Activated naive CD4-positive, alpha-beta T cell treated with anti-CD3 and anti-CD28 coated beads, Interleukin-2, amount 10 ng/mL, durations not matched to agents 7 days and 5 days (primary cell): ENCODE results near the gene CLDN20.

Source experiments
- CTCF ChIA-PET: fragments of 350-600 bp; sonication (Branson Sonifier 250); formaldehyde crosslinking; loops from one replicate; lab custom pipeline; 2021; ENCODE audit warnings: antibody characterized with exemption; lab: Charles Lee
- DNase-seq: peaks from one replicate; pipeline ENCODE4 v3.0.0-alpha.2; 2020
- H3K27ac Mint-ChIP-seq: one replicate; pipeline ENCODE4 v1.8.0; 2021; ENCODE audit warnings: mild to moderate bottlenecking, moderate library complexity, mixed read lengths
- H3K27me3 Mint-ChIP-seq: one replicate; pipeline ENCODE4 v1.8.0; 2021; ENCODE audit warnings: mild to moderate bottlenecking, mixed read lengths
- H3K36me3 Mint-ChIP-seq: one replicate; pipeline ENCODE4 v1.8.0; 2021; ENCODE audit warnings: mixed read lengths
- H3K4me1 Mint-ChIP-seq: one replicate; pipeline ENCODE4 v1.8.0; 2021; ENCODE audit warnings: mixed read lengths
- H3K4me3 Mint-ChIP-seq: one replicate; pipeline ENCODE4 v1.8.0; 2021; ENCODE audit warnings: mild to moderate bottlenecking, moderate library complexity, mixed read lengths
- H3K9me3 Mint-ChIP-seq: one replicate; pipeline ENCODE4 v1.8.0; 2021; ENCODE audit warnings: mixed read lengths

Gene CLDN20

GRCh38 chr6:155314092-155314772 lies 50.4 kb downstream of the CLDN20 start, which contains the start of gene TFB1M:
TSS of gene TFB1M (minus strand) at chr6:155314484. CDS start at chr6:155314428, 56 bp downstream.
- H3K9me3 Mint-ChIP-seq, result no peaks in the 10 kb centered on the region
- H3K36me3 Mint-ChIP-seq, result peaks cover 30% of the 10 kb centered on the region
- DNase-seq, result peak; percentile 99
- peak within 1 kb of the TSS; percentile 98 for H3K4me3 Mint-ChIP-seq
- H3K27ac Mint-ChIP-seq, result peak within 1 kb of the TSS; percentile 95
- CTCF ChIA-PET, result interaction anchor here (0.8 to 5.1 kb wide), 5 partner anchors 64 to 446 kb away, joined by 3 to 51 read pairs (median 3); no protein-coding TSS in a partner anchor
- peaks cover 43% of the 10 kb centered on the region for H3K4me1 Mint-ChIP-seq
- no peaks in the 10 kb centered on the region for H3K27me3 Mint-ChIP-seq

GRCh38 chr6:155314773-155315515 lies 51.1 kb downstream of the CLDN20 start:
- H3K27me3 Mint-ChIP-seq, result peaks cover 5% of the 10 kb centered on the region
- H3K4me3 Mint-ChIP-seq, result peak overlapping the region; percentile 98
- peaks cover 27% of the 10 kb centered on the region for H3K36me3 Mint-ChIP-seq
- H3K27ac Mint-ChIP-seq, result peak overlapping the region; percentile 95
- H3K9me3 Mint-ChIP-seq, result no peaks in the 10 kb centered on the region
- DNase-seq, result peak; percentile 65
- peaks cover 45% of the 10 kb centered on the region for H3K4me1 Mint-ChIP-seq
- CTCF ChIA-PET, result interaction anchor here (0.8 to 5.1 kb wide), 9 partner anchors 19 to 639 kb away, joined by 3 to 51 read pairs (median 4); no protein-coding TSS in a partner anchor

GRCh38 chr6:155315516-155315871 lies 51.7 kb downstream of the CLDN20 start:
- peaks cover 24% of the 10 kb centered on the region for H3K36me3 Mint-ChIP-seq
- peak overlapping the region; percentile 95 for H3K27ac Mint-ChIP-seq
- peaks cover 7% of the 10 kb centered on the region for H3K27me3 Mint-ChIP-seq
- peaks cover 43% of the 10 kb centered on the region for H3K4me1 Mint-ChIP-seq
- DNase-seq, result no peak
- CTCF ChIA-PET, result interaction anchor here (0.8 to 5.1 kb wide), 9 partner anchors 19 to 640 kb away, joined by 3 to 51 read pairs (median 4); no protein-coding TSS in a partner anchor
- no peaks in the 10 kb centered on the region for H3K9me3 Mint-ChIP-seq
- H3K4me3 Mint-ChIP-seq, result peak overlapping the region; percentile 98

- Mint-ChIP-seq H3K27ac (no peak overlapping the region), H3K36me3 (peaks cover 18% of the 10 kb centered on the region), H3K4me1 (peaks cover 39% of the 10 kb centered on the region), H3K9me3 (no peaks in the 10 kb centered on the region), H3K4me3 (no peak overlapping the region), H3K27me3 (peaks cover 7% of the 10 kb centered on the region)
- no peak for DNase-seq
- CTCF ChIA-PET, result interaction anchor here (1.2 to 5.1 kb wide), 6 partner anchors 9 to 388 kb away, joined by 4 to 51 read pairs (median 6); no protein-coding TSS in a partner anchor
Observed at GRCh38 chr6:155316419-155316818, 52.6 kb downstream of the CLDN20 start.

- Mint-ChIP-seq H3K27me3 (peaks cover 7% of the 10 kb centered on the region), H3K4me3 (no peak overlapping the region), H3K9me3 (no peaks in the 10 kb centered on the region), H3K4me1 (peaks cover 33% of the 10 kb centered on the region), H3K36me3 (peaks cover 12% of the 10 kb centered on the region), H3K27ac (no peak overlapping the region)
- CTCF ChIA-PET, result interaction anchor here (0.6 to 5.1 kb wide), 10 partner anchors 10 to 389 kb away, joined by 3 to 51 read pairs (median 4); no protein-coding TSS in a partner anchor
- no peak for DNase-seq
Observed at GRCh38 chr6:155317186-155317585, 53.4 kb downstream of the CLDN20 start.

- CTCF ChIA-PET, result interaction anchor here (0.9 to 1.0 kb wide), 2 partner anchors 12 to 142 kb away, joined by 3 to 5 read pairs; no protein-coding TSS in a partner anchor
- Mint-ChIP-seq H3K4me1 (peaks cover 18% of the 10 kb centered on the region), H3K9me3 (no peaks in the 10 kb centered on the region), H3K4me3 (no peak overlapping the region), H3K36me3 (no peaks in the 10 kb centered on the region), H3K27me3 (peaks cover 7% of the 10 kb centered on the region), H3K27ac (no peak overlapping the region)
- DNase-seq, result no peak
Observed at GRCh38 chr6:155319902-155320301, 56.1 kb downstream of the CLDN20 start.

- CTCF ChIA-PET, result no interaction called here
- Mint-ChIP-seq H3K4me3 (no peak overlapping the region), H3K27ac (no peak overlapping the region), H3K36me3 (no peaks in the 10 kb centered on the region), H3K4me1 (peaks cover 22% of the 10 kb centered on the region), H3K27me3 (peaks cover 7% of the 10 kb centered on the region), H3K9me3 (no peaks in the 10 kb centered on the region)
- no peak for DNase-seq
Observed at GRCh38 chr6:155324172-155324571, 60.4 kb downstream of the CLDN20 start.

- Mint-ChIP-seq H3K36me3 (no peaks in the 10 kb centered on the region), H3K27me3 (peaks cover under 1% of the 10 kb centered on the region), H3K27ac (no peak overlapping the region), H3K4me1 (peaks cover 18% of the 10 kb centered on the region), H3K9me3 (no peaks in the 10 kb centered on the region), H3K4me3 (no peak overlapping the region)
- DNase-seq, result no peak
- CTCF ChIA-PET, result no interaction called here
Observed at GRCh38 chr6:155324993-155325392, 61.2 kb downstream of the CLDN20 start.

GRCh38 chr6:155325700-155326516 lies 62.1 kb downstream of the CLDN20 start:
- Mint-ChIP-seq H3K36me3 (no peaks in the 10 kb centered on the region), H3K4me3 (no peak overlapping the region), H3K27ac (no peak overlapping the region), H3K27me3 (no peaks in the 10 kb centered on the region), H3K9me3 (no peaks in the 10 kb centered on the region), H3K4me1 (peaks cover 17% of the 10 kb centered on the region)
- CTCF ChIA-PET, result interaction anchor here (1.8 kb wide), 1 partner anchor 148 kb away, joined by 5 read pairs; no protein-coding TSS in a partner anchor
- DNase-seq, result no peak
